Myocyte (in vitro differentiated cells): ENCODE data around the gene CCDC74B. TPM values are rescaled to one million over a fixed set of nuclear protein-coding genes. Genes with fewer than 3 reads are reported as not detected.
"Not testable (repeated sequence)": the region's sequence is repeated elsewhere in the genome, so short reads cannot be mapped to it uniquely, and the experiment has no call there.

Experiments used
- DNase-seq: peaks from one replicate; pipeline ENCODE4 v3.0.0-alpha.2; 2012; ENCODE audit warnings: low read depth
- total RNA-seq: library from RNA; depleted of rRNA; stranded (reverse); fragments of >200 nt; gene quantifications from 2 replicates; pipeline ENCODE4 v1.2.3, GENCODE V29; 2014

CCDC74B gene
- total RNA-seq, 1 donor from 2014 or later = 3.5 TPM

DNA sequence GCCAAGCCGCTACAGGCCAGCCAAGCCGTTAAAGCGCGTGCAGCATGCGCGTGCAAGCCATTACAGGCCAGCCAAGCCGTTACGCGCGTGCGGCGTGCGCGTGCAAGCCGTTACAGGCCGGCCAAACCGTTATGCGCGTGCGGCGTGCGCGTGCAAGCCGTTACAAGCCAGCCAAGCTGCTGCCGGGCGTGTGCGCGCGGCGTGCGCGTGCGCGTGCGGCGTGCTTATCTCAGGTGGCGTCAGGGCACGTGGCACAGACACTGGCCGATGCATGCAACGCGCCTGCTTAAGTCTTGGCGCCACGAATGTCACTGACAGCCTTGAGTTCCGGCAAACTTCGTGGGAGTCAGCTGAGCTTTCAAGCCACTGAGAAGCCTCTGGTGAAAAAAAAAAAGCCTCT is 24.0 kb downstream of the CCDC74B start:
- DNase-seq = not testable (repeated sequence)

DNA sequence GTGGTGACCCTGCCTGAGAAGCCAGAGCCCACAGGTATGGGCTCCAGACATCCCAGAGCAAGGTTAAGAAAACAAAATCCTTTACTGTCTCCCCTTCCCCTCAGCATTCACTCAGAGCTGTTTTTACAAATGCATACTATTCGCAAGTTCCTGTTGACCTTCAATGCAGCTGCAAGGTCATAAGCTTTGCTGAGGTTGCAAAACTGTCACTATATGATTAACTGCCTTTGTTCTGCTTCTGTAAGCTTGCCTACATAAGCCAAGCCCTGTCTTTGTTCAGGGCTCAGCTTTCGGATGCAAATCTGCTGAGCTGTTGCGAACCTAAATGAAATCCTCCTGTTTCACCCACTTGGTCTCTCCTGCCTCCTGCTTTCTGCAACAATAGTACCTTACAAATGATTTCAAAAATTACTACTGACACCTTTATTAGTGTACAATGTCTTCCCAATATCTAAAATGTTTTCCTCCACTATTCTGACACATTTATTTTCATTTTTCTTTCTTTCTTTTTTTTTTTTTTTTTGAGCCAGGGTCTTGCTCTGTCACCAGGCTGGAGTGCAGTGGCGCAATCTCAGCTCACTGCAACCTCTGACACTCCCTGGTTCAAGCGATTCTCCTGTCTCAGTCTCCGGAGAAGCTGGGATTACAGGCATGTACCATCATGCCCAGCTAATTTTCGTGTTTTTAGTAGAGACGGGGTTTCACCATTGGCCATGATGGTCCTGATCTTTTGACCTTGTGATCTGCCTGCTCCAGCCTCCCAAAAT is 42.1 kb downstream of the CCDC74B start:
- DNase-seq = not testable (repeated sequence)

Other genes with a start within 250 kb of the CCDC74B start
- gene RAB6C, start 165.4 kb downstream of the CCDC74B start, total RNA-seq = not detected in 2 replicates
- gene POTEF, start 15.9 kb downstream of the CCDC74B start, total RNA-seq = not detected in 2 replicates
- gene SMPD4, start 36.5 kb upstream of the CCDC74B start, total RNA-seq = 17.1 and 19.0 TPM in 2 replicates
- gene MZT2B, start 37.1 kb upstream of the CCDC74B start, total RNA-seq = 55.7 and 65.8 TPM in 2 replicates
- not detected in 2 replicates for gene TUBA3E, start 53.3 kb upstream of the CCDC74B start, total RNA-seq
- gene IMP4, start 197.8 kb upstream of the CCDC74B start, total RNA-seq = 104 and 148 TPM in 2 replicates
- 10.5 and 11.3 TPM in 2 replicates for gene PTPN18, start 210.9 kb upstream of the CCDC74B start, total RNA-seq